ENCODE measurements around the gene PCBP3. TPM values are rescaled to one million over a fixed set of nuclear protein-coding genes. Genes with fewer than 3 reads are reported as not detected.

Gene PCBP3
- total and polyA plus RNA-seq, 2 of the 8 experiments (the other 6 are each of a cell fraction or from before 2014, with no cell fraction given) = 3.5 to 6.3 TPM

DNA sequence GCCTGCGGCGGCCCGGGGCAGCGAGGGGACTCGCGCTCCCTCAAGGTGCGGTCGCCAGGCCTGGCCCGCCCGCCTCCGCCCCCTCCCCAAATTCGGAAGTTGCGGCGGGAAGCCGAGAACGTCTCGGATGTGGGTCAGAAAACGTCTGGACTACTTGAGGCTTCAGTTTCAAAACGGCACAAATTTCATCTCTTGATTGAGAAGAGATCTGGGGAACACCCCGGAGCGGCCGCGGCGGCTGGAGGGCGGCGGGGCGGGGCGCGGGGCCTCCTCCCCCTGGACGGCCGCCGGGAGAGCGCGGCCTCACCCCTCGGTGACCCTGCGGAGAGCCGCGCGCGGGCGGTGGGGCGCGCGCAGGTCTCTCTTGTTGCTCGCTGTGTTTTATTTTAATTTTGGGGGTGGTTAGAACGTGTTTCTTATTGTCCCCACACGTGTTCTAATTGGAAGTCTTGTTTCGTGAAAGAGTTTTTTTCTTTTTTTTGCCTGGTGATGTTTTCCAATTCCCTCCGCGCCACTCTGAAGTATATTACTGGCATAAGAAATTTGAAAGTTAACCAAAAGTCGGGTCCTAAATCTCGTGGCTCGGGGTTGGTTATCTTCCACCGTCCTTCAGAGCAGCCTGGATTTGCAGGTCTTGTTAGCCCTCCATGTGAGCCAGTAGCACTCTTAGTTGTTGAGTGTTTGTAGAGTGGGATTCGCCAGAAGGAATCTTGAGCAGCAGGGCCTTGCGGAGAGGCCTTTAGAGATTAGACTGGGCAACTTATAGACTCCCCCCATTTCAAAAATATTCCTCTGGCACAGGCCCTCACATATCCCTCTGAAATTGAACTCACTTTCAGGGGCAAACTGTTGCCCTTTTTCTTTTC, 749 bp downstream of the PCBP3 start (continued):
- TF ChIP-seq SAP30 (IDR thresholded peaks at IDR 0.05; ENCODE audit: insufficient read depth, insufficient replicate concordance, low read length) = no peak
- no peak for TF ChIP-seq GABPA (IDR thresholded peaks at IDR 0.05; ENCODE audit: borderline replicate concordance, insufficient read depth, low read length)
- TF ChIP-seq KDM5A (IDR thresholded peaks at IDR 0.05; ENCODE audit: low read length) = no peak
- TF ChIP-seq CBX8 (IDR thresholded peaks at IDR 0.05; ENCODE audit: borderline replicate concordance, low read depth, low read length) = no peak
- TF ChIP-seq CHD2 (IDR thresholded peaks at IDR 0.05; ENCODE audit: low read length) = no peak
- no peak for TF ChIP-seq MAFK (IDR thresholded peaks at IDR 0.05; ENCODE audit: low read depth, low read length)
- peak; percentile 25; the same call in 1 of the 2 replicates for TF ChIP-seq SUZ12 (IDR thresholded peaks at IDR 0.05; ENCODE audit: low read length)
- no peak for TF ChIP-seq BCL11A (IDR thresholded peaks at IDR 0.05; ENCODE audit: low read depth in 2 of 2, low read length in 2 of 2)
- TF ChIP-seq EP300 (IDR thresholded peaks at IDR 0.05; ENCODE audit: borderline replicate concordance in 1 of 2, low read depth in 2 of 2, low read length in 2 of 2) = no peak
- TF ChIP-seq CREB1 (IDR thresholded peaks at IDR 0.05) = no peak
- TF ChIP-seq POLR2AphosphoS5 (IDR thresholded peaks at IDR 0.05; ENCODE audit: low read depth, low read length) = no peak
- TF ChIP-seq GTF2F1 (IDR thresholded peaks at IDR 0.05; ENCODE audit: borderline replicate concordance, low read depth, low read length) = no peak
- TF ChIP-seq RFX5 (IDR thresholded peaks at IDR 0.05; ENCODE audit: borderline replicate concordance, low read depth, low read length) = no peak
- peak; percentile 44 for TF ChIP-seq EZH2 (IDR thresholded peaks at IDR 0.05; ENCODE audit: low read depth, low read length, severe bottlenecking)
- no peak for TF ChIP-seq TCF12 (IDR thresholded peaks at IDR 0.05; ENCODE audit: low read depth, low read length)
- no peak for TF ChIP-seq RBBP5 (IDR thresholded peaks at IDR 0.05; ENCODE audit: borderline replicate concordance, low read depth, low read length)
- TF ChIP-seq SIX5 (IDR thresholded peaks at IDR 0.05; ENCODE audit: low read depth, low read length) = no peak
- no peak for TF ChIP-seq NRF1 (IDR thresholded peaks at IDR 0.05; ENCODE audit: low read depth, low read length)
- no peak for TF ChIP-seq KDM1A (IDR thresholded peaks at IDR 0.05; ENCODE audit: borderline replicate concordance, low read length)
- TF ChIP-seq RNF2 (IDR thresholded peaks at IDR 0.05; ENCODE audit: borderline replicate concordance, low read depth, low read length, missing control alignments, poor library complexity, severe bottlenecking) = peak; percentile 38
